HG03460 (cell line): ENCODE data around the gene MTERF1.

ENCODE experiments used
- ATAC-seq: cut with Tn5 transposase; IDR thresholded peaks from one replicate; pipeline ENCODE4 v1.9.1; 2021; ENCODE audit not compliant: unreplicated experiment

The MTERF1 gene

GRCh38 chr7:91835826-91836368 is 44.6 kb downstream of the MTERF1 start:
- no peak for ATAC-seq

GRCh38 chr7:91835091-91835825 is 45.2 kb downstream of the MTERF1 start:
- no peak for ATAC-seq

- no peak for ATAC-seq
Measured at GRCh38 chr7:91832493-91833045, 47.9 kb downstream of the MTERF1 start.

- ATAC-seq, result no peak
Measured at GRCh38 chr7:91827169-91827568, 53.3 kb downstream of the MTERF1 start.

- ATAC-seq, result no peak
Measured at GRCh38 chr7:91826377-91826776, 54.1 kb downstream of the MTERF1 start.

GRCh38 chr7:91824201-91824600 is 56.3 kb downstream of the MTERF1 start:
- ATAC-seq, result no peak
